KG1 (cell line): Measurements from ENCODE around the gene GABARAP.
A peak's percentile ranks its signal among the peaks of the same experiment; 100 is the strongest.

Source experiments
- DNase-seq: peaks from one replicate; lab custom pipeline; 2025; lab: John Stamatoyannopoulos, UW

GABARAP gene

GRCh38 chr17:7239091-7240027, 2.9 kb downstream of the GABARAP start, which contains the start of gene PHF23:
Gene PHF23 (minus strand): TSS chr17:7239457. CDS start chr17:7239279, 178 bp downstream.
- peak; percentile 84 for DNase-seq

- no peak for DNase-seq
These were observed 3.7 kb downstream of the GABARAP start for GRCh38 chr17:7238420-7239090.

GRCh38 chr17:7237761-7238419, 4.4 kb downstream of the GABARAP start:
- no peak for DNase-seq

GRCh38 chr17:7237266-7237760, 4.9 kb downstream of the GABARAP start:
- DNase-seq = no peak

- no peak for DNase-seq
These were observed 5.4 kb downstream of the GABARAP start for GRCh38 chr17:7236808-7237207.

GRCh38 chr17:7235693-7236665, 6.3 kb downstream of the GABARAP start:
- no peak for DNase-seq

- DNase-seq = peak; percentile 64
These were observed 7.9 kb downstream of the GABARAP start, which contains the start of gene DVL2 for GRCh38 chr17:7234083-7234951. Gene DVL2 (minus strand): TSS chr17:7234517. CDS start chr17:7234262, 255 bp downstream.

- no peak for DNase-seq
These were observed 8.6 kb downstream of the GABARAP start for GRCh38 chr17:7233701-7234082.

- no peak for DNase-seq
These were observed 10.1 kb downstream of the GABARAP start for GRCh38 chr17:7232114-7232513.

- DNase-seq = no peak
These were observed 12.7 kb downstream of the GABARAP start for GRCh38 chr17:7229504-7229903.

GRCh38 chr17:7228920-7229319, 13.3 kb downstream of the GABARAP start:
- no peak for DNase-seq

- no peak for DNase-seq
These were observed 15.2 kb downstream of the GABARAP start for GRCh38 chr17:7226721-7227710.

- DNase-seq = no peak
These were observed 16.4 kb downstream of the GABARAP start for GRCh38 chr17:7225711-7226331.

GRCh38 chr17:7224661-7225111, 17.6 kb downstream of the GABARAP start:
- no peak for DNase-seq

GRCh38 chr17:7224110-7224509, 18.1 kb downstream of the GABARAP start:
- DNase-seq = no peak

- no peak for DNase-seq
These were observed 18.9 kb downstream of the GABARAP start for GRCh38 chr17:7223375-7223774.

- no peak for DNase-seq
These were observed 19.3 kb downstream of the GABARAP start for GRCh38 chr17:7222972-7223292.
